Common myeloid progenitor, CD34-positive (primary cell): ENCODE data around the gene KRTAP10-6.

Experiments used
- CTCF ChIA-PET: fragments of 350-600 bp; sonication (Branson Sonifier 250); formaldehyde crosslinking; loops from one replicate; lab custom pipeline; 2021; ENCODE audit warnings: antibody characterized with exemption; lab: Charles Lee
- POLR2A ChIA-PET: fragments of 350-600 bp; sonication (Branson Sonifier 250); formaldehyde crosslinking; loops from one replicate; lab custom pipeline; 2021; ENCODE audit warnings: antibody characterized with exemption; lab: Charles Lee
- DNase-seq, 3 donors: peaks; one replicate each; pipeline versions ENCODE4 v3.0.0 to v3.0.0-alpha.2; 2013
- H3K27ac ChIP-seq, 2 experiments: 1 replicate in 1 of 2; 2 replicates in 1 of 2; pipeline ENCODE4 v1.7.0; 2013; ENCODE audit warnings: inconsistent platforms in 2 of 2, low read length in 2 of 2, mild to moderate bottlenecking in 2 of 2, low read depth in 1 of 2, moderate library complexity in 1 of 2; ENCODE audit not compliant: severe bottlenecking in 2 of 2, insufficient read depth in 1 of 2, poor library complexity in 1 of 2
- H3K27me3 ChIP-seq, 5 experiments: replicated peaks in 2 of 5; 1 replicate in 3 of 5; 2 replicates in 2 of 5; pipeline versions ENCODE4 v1.6.1 to v1.7.0; 2013; ENCODE audit warnings: low read length in 4 of 5, mild to moderate bottlenecking in 2 of 5, moderate library complexity in 2 of 5, inconsistent platforms in 1 of 5; ENCODE audit not compliant: insufficient read depth in 5 of 5, control insufficient read depth in 4 of 5
- H3K36me3 ChIP-seq, 4 experiments: 1 replicate in 2 of 4; 2 replicates in 2 of 4; pipeline versions ENCODE4 v1.6.1 to v1.7.0; 2013; ENCODE audit warnings: low read length in 3 of 4, control low read depth in 1 of 4, mild to moderate bottlenecking in 1 of 4; ENCODE audit not compliant: control insufficient read depth in 4 of 4, insufficient read depth in 4 of 4
- H3K4me1 ChIP-seq, 4 experiments: 1 replicate in 3 of 4; 2 replicates in 1 of 4; pipeline versions ENCODE4 v1.6.1 to v1.7.1; 2013; ENCODE audit warnings: low read length in 3 of 4, mild to moderate bottlenecking in 3 of 4, control low read depth in 1 of 4, inconsistent platforms in 1 of 4, moderate library complexity in 1 of 4; ENCODE audit not compliant: control insufficient read depth in 4 of 4, insufficient read depth in 4 of 4; ENCODE audit errors: control extremely low read depth in 1 of 4
- H3K4me3 ChIP-seq, 7 experiments: 1 replicate in 4 of 7; 2 replicates in 3 of 7; pipeline versions ENCODE4 v1.5.1 to v1.7.0; 2013; ENCODE audit warnings: mild to moderate bottlenecking in 7 of 7, low read length in 6 of 7, moderate library complexity in 6 of 7, inconsistent platforms in 2 of 7, low read depth in 2 of 7, control low read depth in 1 of 7; ENCODE audit not compliant: insufficient read depth in 4 of 7, control insufficient read depth in 1 of 7; ENCODE audit errors: extremely low read depth in 1 of 7
- H3K9me3 ChIP-seq, 5 experiments: 1 replicate in 4 of 5; 2 replicates in 1 of 5; pipeline versions ENCODE4 v1.6.1 to v1.7.1; 2013; ENCODE audit warnings: low read length in 4 of 5, mild to moderate bottlenecking in 2 of 5, inconsistent platforms in 1 of 5, low read depth in 1 of 5, moderate library complexity in 1 of 5; ENCODE audit not compliant: control insufficient read depth in 4 of 5, insufficient read depth in 2 of 5; ENCODE audit errors: control extremely low read depth in 1 of 5
- WGBS: methylation state at CpG from one replicate; pipeline ENCODE4 v1.1.5; 2013; ENCODE audit not compliant: insufficient coverage; 5-methylcytosine and 5-hydroxymethylcytosine counted together

The KRTAP10-6 gene

GRCh38 chr21:44626673-44627143 lies 34.4 kb upstream of the KRTAP10-6 start, which contains the start of gene KRTAP10-9:
KRTAP10-9 (plus strand) TSS chr21:44627093; CDS start chr21:44627172, 79 bp downstream.
- Histone ChIP-seq H3K27ac (no peak within 1 kb of the TSS), H3K27me3 (peaks cover 0 to 8% (median 0%) of the 10 kb centered on the region in 5 experiments), H3K4me1 (no peaks in the 10 kb centered on the region), H3K4me3 (no peak within 1 kb of the TSS), H3K9me3 (peaks cover 6 to 48% (median 29%) of the 10 kb centered on the region in 5 experiments), H3K36me3 (no peaks in the 10 kb centered on the region)
- 59% methylated on average over 7 of the region's 7 CpGs for WGBS
- POLR2A ChIA-PET = no interaction called here
- DNase-seq = no peak
- CTCF ChIA-PET = no interaction called here

- no peaks in the 10 kb centered on the region for H3K36me3 ChIP-seq
- no peak overlapping the region for H3K27ac ChIP-seq
- POLR2A ChIA-PET = no interaction called here
- peaks cover 0 to 8% (median 0%) of the 10 kb centered on the region in 5 experiments for H3K27me3 ChIP-seq
- DNase-seq = no peak
- WGBS = 94% methylated on average over 10 of the region's 10 CpGs
- peaks cover 4 to 47% (median 28%) of the 10 kb centered on the region in 5 experiments for H3K9me3 ChIP-seq
- H3K4me3 ChIP-seq = no peak overlapping the region
- H3K4me1 ChIP-seq = no peaks in the 10 kb centered on the region
- CTCF ChIA-PET = no interaction called here
Measured at GRCh38 chr21:44626262-44626661, 34.0 kb upstream of the KRTAP10-6 start.

- CTCF ChIA-PET = no interaction called here
- 83% methylated on average over 3 of the region's 7 CpGs for WGBS
- no peak overlapping the region for H3K27ac ChIP-seq
Measured at GRCh38 chr21:44625756-44626155, 33.5 kb upstream of the KRTAP10-6 start.

GRCh38 chr21:44623575-44623974 lies 31.3 kb upstream of the KRTAP10-6 start:
- POLR2A ChIA-PET = no interaction called here
- no peak for DNase-seq
- no peak overlapping the region for H3K4me3 ChIP-seq
- no peak overlapping the region for H3K27ac ChIP-seq
- no peaks in the 10 kb centered on the region for H3K4me1 ChIP-seq
- peaks cover 0 to 8% (median 0%) of the 10 kb centered on the region in 5 experiments for H3K27me3 ChIP-seq
- H3K9me3 ChIP-seq = peaks cover 7 to 46% (median 15%) of the 10 kb centered on the region in 5 experiments
- H3K36me3 ChIP-seq = no peaks in the 10 kb centered on the region
- CTCF ChIA-PET = no interaction called here

More at GRCh38 chr21:44625756-44626155, 33.5 kb upstream of the KRTAP10-6 start:
- H3K36me3 ChIP-seq = no peaks in the 10 kb centered on the region
- H3K4me1 ChIP-seq = no peaks in the 10 kb centered on the region
- POLR2A ChIA-PET = no interaction called here
- H3K4me3 ChIP-seq = no peak overlapping the region
- H3K9me3 ChIP-seq = peaks cover 4 to 46% (median 25%) of the 10 kb centered on the region in 5 experiments
- H3K27me3 ChIP-seq = peaks cover 0 to 8% (median 0%) of the 10 kb centered on the region in 5 experiments
- no peak for DNase-seq

GRCh38 chr21:44619886-44620285 lies 27.6 kb upstream of the KRTAP10-6 start:
- DNase-seq = no peak
- no peaks in the 10 kb centered on the region for H3K36me3 ChIP-seq
- H3K4me3 ChIP-seq = no peak overlapping the region
- ChIA-PET POLR2A (no interaction called here), CTCF (no interaction called here)
- peaks cover 6 to 40% (median 15%) of the 10 kb centered on the region in 5 experiments for H3K9me3 ChIP-seq
- no peaks in the 10 kb centered on the region for H3K4me1 ChIP-seq
- peaks cover 0 to 2% (median 0%) of the 10 kb centered on the region in 5 experiments for H3K27me3 ChIP-seq
- no peak overlapping the region for H3K27ac ChIP-seq
- 98% methylated on average over 5 of the region's 6 CpGs for WGBS

- no peak for DNase-seq
- H3K27me3 ChIP-seq = peaks cover 0 to 2% (median 0%) of the 10 kb centered on the region in 5 experiments
- no peak overlapping the region for H3K27ac ChIP-seq
- peaks cover 0 to 30% (median 11%) of the 10 kb centered on the region in 5 experiments for H3K9me3 ChIP-seq
- H3K4me3 ChIP-seq = no peak overlapping the region
- no peaks in the 10 kb centered on the region for H3K4me1 ChIP-seq
- H3K36me3 ChIP-seq = no peaks in the 10 kb centered on the region
- ChIA-PET POLR2A (no interaction called here), CTCF (no interaction called here)
- WGBS = 100% methylated on average over 1 of the region's 3 CpGs
Measured at GRCh38 chr21:44618909-44619308, 26.6 kb upstream of the KRTAP10-6 start.

GRCh38 chr21:44618504-44618903 lies 26.2 kb upstream of the KRTAP10-6 start:
- peak in 2 of 3 donors; percentile 4 to 8 for DNase-seq
- Histone ChIP-seq H3K27me3 (peaks cover 0 to 2% (median 0%) of the 10 kb centered on the region in 5 experiments), H3K27ac (no peak overlapping the region), H3K9me3 (peaks cover 0 to 26% (median 11%) of the 10 kb centered on the region in 5 experiments), H3K36me3 (no peaks in the 10 kb centered on the region), H3K4me3 (no peak overlapping the region), H3K4me1 (no peaks in the 10 kb centered on the region)
- ChIA-PET POLR2A (no interaction called here), CTCF (no interaction called here)
- WGBS = 45% methylated on average over 2 of the region's 4 CpGs
